Activated CD8-positive, alpha-beta memory T cell treated with anti-CD3 and anti-CD28 coated beads for 4 hours (primary cell): ENCODE results near the gene DOCK2.
"Not testable (repeated sequence)": the region's sequence is repeated elsewhere in the genome, so short reads cannot be mapped to it uniquely, and the experiment has no call there.

Experiments used
- DNase-seq, 2 donors: peaks; one replicate each; pipeline ENCODE4 v3.0.0-alpha.2; 2020; ENCODE audit warnings: low read depth in 2 of 2

Gene DOCK2

GRCh38 chr5:169943026-169943425, 306.0 kb downstream of the DOCK2 start:
- DNase-seq = no peak

- no peak for DNase-seq
These were observed 307.0 kb downstream of the DOCK2 start for GRCh38 chr5:169944115-169944514.

GRCh38 chr5:169944922-169945680, 308.0 kb downstream of the DOCK2 start:
- DNase-seq = no peak

GRCh38 chr5:169945831-169946261, 308.8 kb downstream of the DOCK2 start:
- DNase-seq = no peak

- no peak for DNase-seq
These were observed 309.7 kb downstream of the DOCK2 start for GRCh38 chr5:169946743-169947295.

GRCh38 chr5:169950333-169950732, 313.3 kb downstream of the DOCK2 start:
- DNase-seq = no peak

GRCh38 chr5:169953196-169953595, 316.1 kb downstream of the DOCK2 start:
- DNase-seq = not testable (repeated sequence)

- DNase-seq = no peak
These were observed 317.7 kb downstream of the DOCK2 start for GRCh38 chr5:169954786-169955185.

- DNase-seq = no peak
These were observed 319.1 kb downstream of the DOCK2 start for GRCh38 chr5:169956126-169956525.

- no peak for DNase-seq
These were observed 319.7 kb downstream of the DOCK2 start for GRCh38 chr5:169956756-169957155.

- DNase-seq = no peak
These were observed 321.2 kb downstream of the DOCK2 start for GRCh38 chr5:169958278-169958677.

GRCh38 chr5:169960659-169961058, 323.6 kb downstream of the DOCK2 start:
- DNase-seq = no peak

- no peak for DNase-seq
These were observed 327.2 kb downstream of the DOCK2 start for GRCh38 chr5:169964246-169964645.

- no peak for DNase-seq
These were observed 333.3 kb downstream of the DOCK2 start for GRCh38 chr5:169970339-169970738.

GRCh38 chr5:169970911-169971765, 334.1 kb downstream of the DOCK2 start:
- no peak for DNase-seq

- no peak for DNase-seq
These were observed 334.7 kb downstream of the DOCK2 start for GRCh38 chr5:169971780-169972179.

GRCh38 chr5:169973056-169973455, 336.0 kb downstream of the DOCK2 start:
- DNase-seq = no peak

- DNase-seq = no peak
These were observed 337.2 kb downstream of the DOCK2 start for GRCh38 chr5:169974121-169974770.

GRCh38 chr5:169978714-169979113, 341.6 kb downstream of the DOCK2 start:
- no peak for DNase-seq

GRCh38 chr5:169979871-169980270, 342.8 kb downstream of the DOCK2 start:
- DNase-seq = no peak

- DNase-seq = no peak
These were observed 343.5 kb downstream of the DOCK2 start, which contains the start of gene INSYN2B for GRCh38 chr5:169980418-169981053. TSS of gene INSYN2B (minus strand) at chr5:169980495. CDS start at chr5:169883898, 96,597 bp downstream.
